Left ventricle myocardium inferior (tissue), 1 donor: ENCODE data around the gene IDS. TPM values are rescaled to one million over a fixed set of nuclear protein-coding genes. Genes with fewer than 3 reads are reported as not detected.
"Not testable (repeated sequence)": the region's sequence is repeated elsewhere in the genome, so short reads cannot be mapped to it uniquely, and the experiment has no call there.

Experiments
- DNase-seq: peaks from one replicate; pipeline ENCODE4 v3.0.0-alpha.2; 2020
- H3K27ac ChIP-seq: fragments of 200-600 bp; replicated peaks from 2 replicates; pipeline ENCODE4 v1.8.0; 2021
- H3K27me3 ChIP-seq: fragments of 200-600 bp; 2 replicates; pipeline ENCODE4 v1.8.0; 2021; ENCODE audit warnings: low read depth
- H3K36me3 ChIP-seq: fragments of 200-600 bp; 2 replicates; pipeline ENCODE4 v1.8.0; 2021
- H3K4me1 ChIP-seq: fragments of 200-600 bp; 2 replicates; pipeline ENCODE4 v1.8.0; 2021
- H3K4me3 ChIP-seq: fragments of 200-600 bp; 2 replicates; pipeline ENCODE4 v1.8.0; 2021; ENCODE audit warnings: mild to moderate bottlenecking, moderate library complexity
- H3K9me3 ChIP-seq: fragments of 200-600 bp; replicated peaks from 2 replicates; pipeline ENCODE4 v1.8.0; 2021
- CTCF ChIP-seq: fragments of 200-600 bp; IDR thresholded peaks from 2 replicates; pipeline ENCODE4 v1.8.0; 2021; ENCODE audit warnings: antibody characterized with exemption, mild to moderate bottlenecking, borderline replicate concordance
- intact Hi-C: fragments of 100-400 bp; cut with micrococcal nuclease; formaldehyde crosslinking; loops from one replicate; pipeline ENCODE4 v1.11.0; 2022
- long read RNA-seq: library from polyadenylated mRNA; unstranded; transcript quantifications from one replicate; pipeline ENCODE4 v2.0.0, GENCODE V29; 2021
- total RNA-seq: library from RNA; stranded (reverse); fragmentation: NEBNext Ultra II Directional; extraction: Animal tissue kit (Norgen Biotek cat#: 25700); gene quantifications from one replicate; pipeline ENCODE4 v1.2.1, GENCODE V29; 2021
- donor health status: DM: no; HTN: yes; CAD: no; lungs with severe emphysema.

IDS gene
- total RNA-seq: 86.3 TPM
- long read RNA-seq, full-length matches to known transcripts: 20 of 99 reads
- long read RNA-seq, partial matches to known transcripts: 12 of 99 reads
- long read RNA-seq, other reads (novel, unspliced or antisense): 67 of 99 reads

GRCh38 chrX:149504915-149505651, at the start of gene IDS:
TSS of gene IDS (minus strand) at chrX:149505306. CDS start at chrX:149505137, 169 bp downstream.
- H3K27me3 ChIP-seq: no peaks in the 10 kb centered on the region
- H3K27ac ChIP-seq: peak within 1 kb of the TSS; percentile 91
- intact Hi-C loops: no loop called here
- H3K4me1 ChIP-seq: peaks cover 16% of the 10 kb centered on the region
- peak; percentile 90 for DNase-seq
- TF ChIP-seq CTCF: no peak
- peak within 1 kb of the TSS; percentile 78 for H3K4me3 ChIP-seq
- H3K36me3 ChIP-seq: peaks cover 14% of the 10 kb centered on the region
- H3K9me3 ChIP-seq: no peaks in the 10 kb centered on the region

GRCh38 chrX:149551939-149552248, 46.8 kb upstream of the IDS start:
- H3K4me3 ChIP-seq, H3K27ac ChIP-seq, H3K36me3 ChIP-seq, H3K27me3 ChIP-seq, intact Hi-C loops, H3K9me3 ChIP-seq, DNase-seq, H3K4me1 ChIP-seq: not testable (repeated sequence)

GRCh38 chrX:149551245-149551938, 46.3 kb upstream of the IDS start:
- H3K4me1 ChIP-seq, H3K27me3 ChIP-seq, DNase-seq, H3K9me3 ChIP-seq, H3K27ac ChIP-seq, intact Hi-C loops, H3K36me3 ChIP-seq, H3K4me3 ChIP-seq: not testable (repeated sequence)

GRCh38 chrX:149550454-149550853, 45.3 kb upstream of the IDS start:
- H3K27ac ChIP-seq, H3K36me3 ChIP-seq, H3K9me3 ChIP-seq, H3K27me3 ChIP-seq, H3K4me1 ChIP-seq, intact Hi-C loops, DNase-seq, H3K4me3 ChIP-seq: not testable (repeated sequence)

- H3K4me1 ChIP-seq, H3K4me3 ChIP-seq, H3K9me3 ChIP-seq, H3K27me3 ChIP-seq, intact Hi-C loops, H3K36me3 ChIP-seq, DNase-seq, H3K27ac ChIP-seq: not testable (repeated sequence)
Measured at GRCh38 chrX:149549701-149550100, 44.6 kb upstream of the IDS start, which contains the start of gene HSFX3. TSS of gene HSFX3 (minus strand) at chrX:149549924. CDS start at chrX:149549852, 72 bp downstream.

GRCh38 chrX:149547782-149548181, 42.7 kb upstream of the IDS start:
- H3K27me3 ChIP-seq, H3K4me3 ChIP-seq, DNase-seq, intact Hi-C loops, H3K4me1 ChIP-seq, H3K36me3 ChIP-seq, H3K27ac ChIP-seq, H3K9me3 ChIP-seq: not testable (repeated sequence)

GRCh38 chrX:149546962-149547361, 41.9 kb upstream of the IDS start:
- H3K4me1 ChIP-seq, H3K36me3 ChIP-seq, H3K27me3 ChIP-seq, H3K27ac ChIP-seq, H3K4me3 ChIP-seq, intact Hi-C loops, DNase-seq, H3K9me3 ChIP-seq: not testable (repeated sequence)

GRCh38 chrX:149545545-149546543, 40.7 kb upstream of the IDS start:
- H3K4me1 ChIP-seq, H3K27me3 ChIP-seq, H3K36me3 ChIP-seq, H3K4me3 ChIP-seq, H3K27ac ChIP-seq, intact Hi-C loops, H3K9me3 ChIP-seq, DNase-seq: not testable (repeated sequence)
